ENCODE data around the gene A1CF. TPM values are rescaled to one million over a fixed set of nuclear protein-coding genes. Genes with fewer than 3 reads are reported as not detected.
"Not testable (repeated sequence)": the region's sequence is repeated elsewhere in the genome, so short reads cannot be mapped to it uniquely, and the experiment has no call there.

The A1CF gene, protein sequence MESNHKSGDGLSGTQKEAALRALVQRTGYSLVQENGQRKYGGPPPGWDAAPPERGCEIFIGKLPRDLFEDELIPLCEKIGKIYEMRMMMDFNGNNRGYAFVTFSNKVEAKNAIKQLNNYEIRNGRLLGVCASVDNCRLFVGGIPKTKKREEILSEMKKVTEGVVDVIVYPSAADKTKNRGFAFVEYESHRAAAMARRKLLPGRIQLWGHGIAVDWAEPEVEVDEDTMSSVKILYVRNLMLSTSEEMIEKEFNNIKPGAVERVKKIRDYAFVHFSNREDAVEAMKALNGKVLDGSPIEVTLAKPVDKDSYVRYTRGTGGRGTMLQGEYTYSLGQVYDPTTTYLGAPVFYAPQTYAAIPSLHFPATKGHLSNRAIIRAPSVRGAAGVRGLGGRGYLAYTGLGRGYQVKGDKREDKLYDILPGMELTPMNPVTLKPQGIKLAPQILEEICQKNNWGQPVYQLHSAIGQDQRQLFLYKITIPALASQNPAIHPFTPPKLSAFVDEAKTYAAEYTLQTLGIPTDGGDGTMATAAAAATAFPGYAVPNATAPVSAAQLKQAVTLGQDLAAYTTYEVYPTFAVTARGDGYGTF
- total RNA-seq: not detected

DNA sequence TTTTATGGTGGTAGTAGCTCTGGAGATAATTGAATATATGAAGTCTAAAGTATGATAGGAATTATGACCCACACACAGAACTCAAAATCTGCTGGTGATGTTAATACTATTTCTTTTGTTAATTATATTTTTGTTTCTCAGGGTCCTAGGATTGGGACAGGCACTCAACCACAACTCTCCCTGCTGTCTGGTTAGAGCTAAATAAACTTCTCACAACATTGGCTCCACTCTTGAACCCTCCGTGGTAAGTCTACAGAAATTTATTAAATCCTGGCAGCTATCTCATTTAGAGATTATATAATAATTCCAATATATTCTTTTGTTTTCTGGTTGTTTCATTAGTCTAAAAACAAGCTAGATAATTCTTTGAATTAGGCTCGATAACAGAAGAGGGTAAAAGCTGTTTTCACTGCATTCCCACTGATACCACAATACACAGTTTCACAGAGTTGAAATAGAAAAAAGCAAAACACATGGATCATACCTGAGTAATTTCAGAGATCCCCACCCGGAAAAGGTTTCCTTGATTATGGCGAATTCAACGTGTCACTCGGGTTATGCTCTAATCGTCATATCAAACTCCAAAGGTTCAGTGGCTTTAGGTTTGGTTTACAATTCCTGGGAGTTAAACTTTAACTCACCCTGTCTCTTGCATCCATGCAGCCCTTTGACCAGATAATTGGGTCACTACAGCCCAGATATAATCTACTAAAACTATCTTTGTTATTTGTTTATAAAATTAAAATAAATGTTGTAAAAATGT, at the start of gene A1CF:
TSS of gene A1CF (minus strand) at position 531 of the 763 bp plus-strand sequence. CDS start 25,687 bp downstream, outside the sequence.
- no peak for ATAC-seq (replicated peaks)
- Mint-ChIP-seq H3K9me3 (no peaks in the 10 kb centered on the region), H3K27me3 (peaks cover 27% of the 10 kb centered on the region), H3K36me3 (ENCODE audit: low read depth) (no peaks in the 10 kb centered on the region), H3K4me3 (no peak within 1 kb of the TSS), H3K27ac (no peak within 1 kb of the TSS), H3K4me1 (no peaks in the 10 kb centered on the region)

GRCh38 chr10:50931948-50932431, 46.6 kb upstream of the A1CF start:
- Mint-ChIP-seq H3K4me3 (no peak overlapping the region), H3K36me3 (ENCODE audit: low read depth) (no peaks in the 10 kb centered on the region), H3K27me3 (peaks cover 23% of the 10 kb centered on the region), H3K9me3 (no peaks in the 10 kb centered on the region), H3K27ac (no peak overlapping the region), H3K4me1 (no peaks in the 10 kb centered on the region)
- ATAC-seq (replicated peaks): no peak

DNA sequence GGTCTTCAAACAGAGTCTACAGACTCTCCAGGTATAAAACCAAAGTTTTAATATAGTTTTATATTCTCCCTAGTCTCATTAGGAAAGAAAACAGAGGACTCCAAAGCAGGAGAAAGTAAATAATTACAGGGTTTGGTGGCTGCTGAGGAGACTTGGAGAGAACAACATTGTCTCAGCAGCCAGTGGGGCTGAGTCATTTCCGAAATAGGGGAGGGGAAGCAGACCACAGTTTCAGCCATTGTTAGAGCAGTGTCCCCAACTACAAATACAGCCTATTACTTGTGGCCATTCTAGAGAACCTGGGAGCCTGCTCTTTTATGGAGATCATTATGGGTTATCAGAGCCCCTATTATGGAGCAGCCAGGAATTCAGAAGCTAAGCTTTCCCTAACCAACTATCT, 44.2 kb upstream of the A1CF start:
- Mint-ChIP-seq H3K4me1 (no peaks in the 10 kb centered on the region), H3K27me3 (peaks cover 20% of the 10 kb centered on the region), H3K9me3 (no peaks in the 10 kb centered on the region), H3K4me3 (no peak overlapping the region), H3K27ac (no peak overlapping the region), H3K36me3 (ENCODE audit: low read depth) (no peaks in the 10 kb centered on the region)
- no peak for ATAC-seq (replicated peaks)

DNA sequence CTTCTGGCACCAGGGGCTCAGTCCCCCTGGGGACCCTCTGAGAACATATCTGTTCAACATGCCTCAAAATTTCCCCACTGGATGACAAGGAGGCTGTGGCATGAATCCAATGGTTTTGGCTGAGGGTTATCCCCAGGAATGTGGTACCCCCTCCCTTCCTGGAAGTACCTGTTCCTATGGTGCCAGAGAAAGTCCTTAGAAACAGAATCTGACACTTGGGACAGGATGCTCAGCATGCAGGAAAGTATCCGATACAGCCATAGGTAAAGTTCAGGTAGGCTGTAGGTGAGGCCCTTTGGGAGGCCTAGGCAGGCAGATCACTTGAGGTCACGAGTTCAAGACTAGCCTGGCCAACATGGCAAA, 42.7 kb upstream of the A1CF start:
- Mint-ChIP-seq H3K27me3 (peaks cover 17% of the 10 kb centered on the region), H3K27ac (no peak overlapping the region), H3K9me3 (peaks cover 6% of the 10 kb centered on the region), H3K4me3 (no peak overlapping the region), H3K4me1 (no peaks in the 10 kb centered on the region), H3K36me3 (ENCODE audit: low read depth) (no peaks in the 10 kb centered on the region)
- ATAC-seq (replicated peaks): no peak

DNA sequence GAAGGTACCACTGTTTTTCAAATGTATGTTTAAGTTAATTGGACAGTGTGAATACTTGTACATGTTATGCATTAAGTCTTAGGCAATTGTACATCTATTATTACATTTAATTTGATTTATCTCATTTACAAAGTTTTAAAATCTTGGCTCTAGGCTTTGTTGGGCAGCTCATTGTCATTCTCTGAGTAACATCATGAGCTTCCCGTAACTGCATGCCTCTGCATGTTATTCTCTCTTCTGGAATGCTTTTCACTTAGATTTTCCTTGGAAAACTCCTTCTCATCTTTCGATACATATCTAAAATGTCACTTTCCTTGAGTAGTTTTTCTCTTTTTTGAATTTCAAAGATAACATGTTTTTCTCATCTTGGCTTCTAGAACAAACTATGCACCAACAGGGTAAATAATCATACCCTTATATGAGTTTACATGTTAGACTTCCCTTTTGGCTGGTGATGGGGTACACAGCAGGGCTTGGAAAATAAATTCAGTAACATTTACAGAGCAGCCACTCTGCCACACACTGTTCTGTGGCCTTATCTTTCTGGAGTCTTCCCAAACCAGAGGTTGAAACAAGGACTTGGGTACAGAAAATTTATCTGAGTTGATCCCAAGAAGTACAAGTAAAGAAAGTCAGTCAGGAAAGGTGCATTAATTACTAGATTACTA, 42.2 kb upstream of the A1CF start:
- Mint-ChIP-seq H3K4me3 (no peak overlapping the region), H3K4me1 (no peaks in the 10 kb centered on the region), H3K36me3 (ENCODE audit: low read depth) (no peaks in the 10 kb centered on the region), H3K27me3 (peaks cover 17% of the 10 kb centered on the region), H3K9me3 (peaks cover 6% of the 10 kb centered on the region), H3K27ac (no peak overlapping the region)
- no peak for ATAC-seq (replicated peaks)

DNA sequence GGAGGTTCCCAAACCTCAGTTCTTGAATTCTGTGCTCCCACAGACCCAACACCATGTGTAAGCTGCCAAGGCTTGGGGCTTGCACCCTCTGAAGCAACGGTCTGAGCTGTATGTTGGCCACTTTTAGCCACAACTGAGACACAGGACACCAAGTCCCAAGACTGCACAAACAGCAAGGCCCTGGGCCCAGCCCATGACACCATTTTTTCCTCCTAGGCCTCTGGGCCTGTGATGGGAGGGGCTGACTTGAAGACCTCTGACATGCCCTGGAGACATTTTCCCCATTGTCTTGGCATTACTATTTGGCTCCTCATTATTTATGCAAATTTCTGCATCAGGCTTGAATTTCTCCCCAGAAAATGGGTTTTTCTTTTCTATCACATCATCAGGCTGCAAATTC, 38.0 kb upstream of the A1CF start:
- H3K4me3 Mint-ChIP-seq; H3K27ac Mint-ChIP-seq; H3K36me3 Mint-ChIP-seq (ENCODE audit: low read depth); ATAC-seq (replicated peaks); H3K4me1 Mint-ChIP-seq; H3K9me3 Mint-ChIP-seq: not testable (repeated sequence)
- peaks cover 15% of the 10 kb centered on the region for H3K27me3 Mint-ChIP-seq

DNA sequence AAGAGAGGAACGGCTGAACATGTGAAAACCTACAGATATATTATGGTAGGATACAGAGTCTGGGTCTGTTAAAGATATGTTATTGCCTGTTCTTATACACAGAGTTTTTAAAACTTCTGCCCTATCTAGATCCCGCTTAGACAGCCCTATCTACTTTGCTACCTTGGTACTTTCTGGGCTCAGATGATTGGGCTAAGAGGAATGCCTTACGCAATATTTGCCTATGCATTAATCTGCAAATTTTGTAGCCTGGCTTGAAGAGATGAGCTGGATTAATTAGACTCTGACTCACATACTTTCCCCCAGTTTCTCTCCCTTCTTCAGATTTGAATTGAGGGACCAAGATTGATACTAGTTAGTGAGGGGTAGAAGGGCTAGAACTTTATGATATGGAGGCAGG, 33.6 kb upstream of the A1CF start:
- H3K9me3 Mint-ChIP-seq: peaks cover 2% of the 10 kb centered on the region

DNA sequence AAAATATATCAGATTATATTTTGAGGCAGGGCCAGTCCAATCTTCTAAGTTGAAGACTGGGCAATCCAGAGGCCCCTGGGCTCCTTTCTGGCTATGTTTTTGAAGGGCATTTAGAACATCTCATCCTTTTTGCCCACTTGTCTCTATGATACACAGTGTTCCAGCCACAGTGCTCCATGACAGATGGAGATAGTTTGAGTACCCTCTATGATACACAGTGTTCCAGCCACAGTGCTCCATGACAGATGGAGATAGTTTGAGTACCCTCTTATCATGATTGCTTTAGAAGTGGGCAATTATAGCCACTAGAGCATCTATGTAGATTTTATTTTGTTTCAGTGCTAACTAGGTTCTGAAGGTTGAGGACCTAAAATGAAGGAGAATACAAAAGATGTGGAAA, 33.1 kb upstream of the A1CF start:
- H3K27ac Mint-ChIP-seq: no peak overlapping the region
- no peaks in the 10 kb centered on the region for H3K36me3 Mint-ChIP-seq (ENCODE audit: low read depth)
- H3K4me1 Mint-ChIP-seq: no peaks in the 10 kb centered on the region
- H3K4me3 Mint-ChIP-seq: no peak overlapping the region
- ATAC-seq (replicated peaks): no peak
- peaks cover 11% of the 10 kb centered on the region for H3K27me3 Mint-ChIP-seq
- H3K9me3 Mint-ChIP-seq: no peaks in the 10 kb centered on the region

More for the DNA sequence above, 33.6 kb upstream of the A1CF start:
- no peak for ATAC-seq (replicated peaks)
- no peak overlapping the region for H3K27ac Mint-ChIP-seq
- peaks cover 11% of the 10 kb centered on the region for H3K27me3 Mint-ChIP-seq
- H3K36me3 Mint-ChIP-seq (ENCODE audit: low read depth): no peaks in the 10 kb centered on the region
- no peaks in the 10 kb centered on the region for H3K4me1 Mint-ChIP-seq
- H3K4me3 Mint-ChIP-seq: no peak overlapping the region

GRCh38 chr10:50917486-50917885, 32.1 kb upstream of the A1CF start:
- Mint-ChIP-seq H3K27ac (no peak overlapping the region), H3K36me3 (ENCODE audit: low read depth) (no peaks in the 10 kb centered on the region), H3K27me3 (peaks cover 12% of the 10 kb centered on the region), H3K4me3 (no peak overlapping the region), H3K9me3 (no peaks in the 10 kb centered on the region), H3K4me1 (no peaks in the 10 kb centered on the region)
- ATAC-seq (replicated peaks): no peak

DNA sequence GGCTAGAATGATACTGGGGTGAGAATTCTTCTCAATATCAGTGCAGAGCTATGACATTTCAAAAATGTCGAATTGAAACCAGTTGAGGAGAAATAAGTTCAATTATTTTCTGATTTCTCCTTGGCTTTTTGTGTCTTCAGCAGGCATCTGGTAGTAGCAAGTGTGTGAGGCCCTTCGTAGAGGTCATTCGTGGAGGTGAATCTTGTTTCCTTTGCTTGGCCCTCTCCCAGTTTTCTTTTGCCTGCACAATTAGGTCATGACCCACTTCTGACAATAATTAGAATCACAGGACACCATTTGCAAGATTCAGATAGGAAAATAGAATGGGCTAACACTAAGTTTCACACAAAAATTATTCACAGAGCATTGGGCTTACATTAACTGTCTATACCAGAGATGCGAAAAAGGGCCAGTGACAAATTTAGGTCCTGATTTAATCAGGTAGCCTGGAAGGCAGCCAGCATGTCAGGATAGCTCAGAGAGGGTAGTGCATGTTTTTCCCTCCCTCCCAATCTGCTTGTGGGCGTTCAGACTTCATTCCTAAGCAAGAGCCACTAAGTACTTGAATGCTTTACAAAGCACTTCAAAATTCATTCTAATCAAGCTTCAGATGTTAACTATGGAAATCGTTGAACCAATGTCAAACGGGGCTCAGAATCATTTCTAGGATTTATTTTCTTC, 24.0 kb upstream of the A1CF start:
- Mint-ChIP-seq H3K4me1 (no peaks in the 10 kb centered on the region), H3K27ac (no peak overlapping the region), H3K9me3 (no peaks in the 10 kb centered on the region), H3K36me3 (ENCODE audit: low read depth) (no peaks in the 10 kb centered on the region), H3K27me3 (peaks cover 3% of the 10 kb centered on the region), H3K4me3 (no peak overlapping the region)
- no peak for ATAC-seq (replicated peaks)

DNA sequence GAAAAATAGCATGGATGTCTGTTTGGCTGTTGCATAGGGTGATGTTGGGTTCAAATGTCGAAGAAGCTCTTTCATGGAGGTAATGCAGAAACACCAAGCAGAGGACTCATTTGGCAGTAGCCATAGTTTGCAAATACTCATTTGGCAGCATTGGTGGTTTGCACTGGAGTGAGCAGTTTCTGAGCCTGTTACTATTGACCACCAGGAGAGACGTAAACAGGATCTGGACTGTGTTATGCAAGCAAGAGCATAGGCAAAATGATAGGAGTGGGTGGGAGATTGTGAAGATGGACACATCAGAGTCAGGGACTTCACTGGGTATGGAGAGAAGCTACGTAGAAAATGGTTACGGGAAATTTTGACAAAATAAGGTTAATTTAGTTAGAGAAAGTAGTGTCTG, 22.9 kb upstream of the A1CF start:
- Mint-ChIP-seq H3K4me1 (no peaks in the 10 kb centered on the region), H3K27me3 (no peaks in the 10 kb centered on the region), H3K27ac (no peak overlapping the region), H3K4me3 (no peak overlapping the region), H3K9me3 (no peaks in the 10 kb centered on the region), H3K36me3 (ENCODE audit: low read depth) (no peaks in the 10 kb centered on the region)
- ATAC-seq (replicated peaks): no peak

DNA sequence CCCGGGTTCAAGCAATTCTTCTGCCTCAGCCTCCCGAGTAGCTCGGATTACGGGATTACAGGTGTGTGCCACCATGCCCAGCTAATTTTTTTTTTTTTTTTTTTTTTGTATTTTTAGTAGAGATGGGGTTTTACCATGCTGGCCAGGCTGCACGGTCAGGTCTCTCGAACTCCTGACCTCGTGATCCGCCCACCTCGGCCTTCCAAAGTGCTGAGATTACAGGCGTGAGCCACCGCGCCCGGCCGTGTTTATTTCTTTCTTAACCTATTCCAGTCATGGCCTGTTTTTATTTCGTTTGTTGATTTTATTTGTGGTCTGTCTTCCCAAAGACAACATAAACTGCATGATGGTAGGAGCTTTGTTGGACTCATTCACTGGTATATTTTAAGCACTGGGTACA, 20.4 kb upstream of the A1CF start:
- not testable (repeated sequence) for H3K4me1 Mint-ChIP-seq; H3K9me3 Mint-ChIP-seq; H3K4me3 Mint-ChIP-seq; ATAC-seq (replicated peaks); H3K36me3 Mint-ChIP-seq (ENCODE audit: low read depth); H3K27ac Mint-ChIP-seq
- H3K27me3 Mint-ChIP-seq: peaks cover 11% of the 10 kb centered on the region

DNA sequence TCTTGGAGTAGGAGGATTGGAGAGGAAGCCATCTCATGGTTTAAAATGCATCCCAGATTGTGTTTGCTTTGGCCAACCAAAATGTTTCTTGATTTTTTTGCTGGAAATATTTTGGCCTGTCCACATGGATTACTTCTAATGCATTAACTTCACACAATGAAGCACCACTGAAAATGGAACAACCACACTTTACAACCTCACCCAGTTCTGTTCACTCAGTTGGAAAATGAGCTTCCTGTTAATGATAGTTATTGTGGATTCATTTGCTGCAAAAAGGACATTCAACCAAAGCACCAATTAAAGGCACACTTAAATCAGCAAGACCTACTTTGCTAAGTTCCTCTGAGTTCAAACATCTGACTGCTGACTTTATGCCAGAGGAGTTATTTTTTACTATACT, 11.3 kb upstream of the A1CF start:
- no peak for ATAC-seq (replicated peaks)
- H3K27ac Mint-ChIP-seq: no peak overlapping the region
- H3K27me3 Mint-ChIP-seq: peaks cover 22% of the 10 kb centered on the region
- H3K36me3 Mint-ChIP-seq (ENCODE audit: low read depth): no peaks in the 10 kb centered on the region
- H3K4me3 Mint-ChIP-seq: no peak overlapping the region
- no peaks in the 10 kb centered on the region for H3K4me1 Mint-ChIP-seq
- H3K9me3 Mint-ChIP-seq: no peaks in the 10 kb centered on the region

DNA sequence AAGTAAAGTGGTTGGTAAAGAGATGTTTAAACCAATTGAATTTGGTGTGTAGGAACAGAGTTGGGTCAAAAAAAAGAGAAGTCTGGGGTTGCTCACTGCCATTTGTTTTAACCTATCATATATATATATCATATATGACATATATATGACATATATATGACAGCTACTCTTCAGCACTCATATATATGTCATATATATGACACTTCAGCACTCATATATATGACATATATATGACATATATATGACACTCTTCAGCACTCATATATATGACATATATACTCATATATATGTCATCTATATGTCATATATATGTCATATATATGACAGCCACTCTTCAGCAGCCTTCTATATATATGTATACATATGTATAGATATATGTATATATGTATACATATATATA, 8.9 kb upstream of the A1CF start:
- no peak overlapping the region for H3K27ac Mint-ChIP-seq
- ATAC-seq (replicated peaks): no peak
- no peaks in the 10 kb centered on the region for H3K36me3 Mint-ChIP-seq (ENCODE audit: low read depth)
- H3K27me3 Mint-ChIP-seq: peaks cover 8% of the 10 kb centered on the region
- H3K4me3 Mint-ChIP-seq: no peak overlapping the region
- no peaks in the 10 kb centered on the region for H3K9me3 Mint-ChIP-seq
- H3K4me1 Mint-ChIP-seq: no peaks in the 10 kb centered on the region
